GM12878 (cell line): ENCODE data around the gene FAM118A. TPM values are rescaled to one million over a fixed set of nuclear protein-coding genes. Genes with fewer than 3 reads are reported as not detected.

Source experiments
- ATAC-seq: fragments of 200-7000 bp; cut with Tn5 transposase; 3 replicates; pipeline ENCODE4 v1.9.1; 2020; ENCODE audit warnings: mild to moderate bottlenecking, moderate library complexity
- BruUV-seq: library from RNA; stranded (reverse); fragments of 400-500 nt; replicated peaks from 2 replicates; lab custom pipeline; 2021; lab: Mats Ljungman, UMichigan
- CTCF ChIA-PET: fragments of 300-600 bp; sonication (Branson Sonifier 250); formaldehyde crosslinking; extraction: SDS; loops from one replicate; lab custom pipeline; 2021; ENCODE audit warnings: inconsistent platforms; lab: Yijun Ruan, JAX
- POLR2A ChIA-PET: fragments of 350-600 bp; formaldehyde crosslinking; extraction: SDS; loops from one replicate; lab custom pipeline; 2021; ENCODE audit warnings: inconsistent platforms; lab: Charles Lee
- RAD21 ChIA-PET: fragments of 300-600 bp; sonication (Branson Sonifier 250); formaldehyde crosslinking; loops from one replicate; lab custom pipeline; 2023; ENCODE audit warnings: antibody characterized with exemption; ENCODE audit not compliant: unreplicated experiment; lab: Charles Lee
- SMC1A ChIA-PET: fragments of 300-600 bp; sonication (Branson Sonifier 250); formaldehyde crosslinking; loops from one replicate; lab custom pipeline; 2023; ENCODE audit not compliant: unreplicated experiment, uncharacterized antibody; lab: Charles Lee
- DNase-seq: peaks from one replicate; pipeline ENCODE4 v3.0.0-alpha.2; 2011; ENCODE audit warnings: low read depth, low spot score
- FAIRE-seq: peaks from 3 replicates; lab custom pipeline; 2011; peaks lifted over from hg19 to GRCh38; lab: Jason Lieb, UNC
- H2AFZ ChIP-seq: 2 replicates; pipeline ENCODE4 v1.6.0; 2011; ENCODE audit warnings: low read depth, low read length, control low read depth; ENCODE audit not compliant: control insufficient read depth
- H3K27ac ChIP-seq: 2 replicates; pipeline ENCODE4 v1.5.1; 2011; ENCODE audit warnings: control low read depth; ENCODE audit not compliant: control insufficient read depth, insufficient read depth
- H3K27me3 ChIP-seq, 2 experiments: replicated peaks in 1 of 2; 2 replicates each; pipeline versions ENCODE4 v1.6.0 to v1.6.1; 2011; ENCODE audit warnings: low read length in 1 of 2; ENCODE audit not compliant: control insufficient read depth in 2 of 2, insufficient read depth in 2 of 2
- H3K36me3 ChIP-seq, 2 experiments: 2 replicates each; pipeline ENCODE4 v1.5.1; 2011; ENCODE audit warnings: low read length in 1 of 2; ENCODE audit not compliant: control insufficient read depth in 2 of 2, insufficient read depth in 2 of 2
- H3K4me1 ChIP-seq: 2 replicates; pipeline ENCODE4 v1.6.1; 2011; ENCODE audit warnings: mild to moderate bottlenecking, low read length, moderate library complexity, mixed read lengths; ENCODE audit not compliant: control insufficient read depth, insufficient read depth
- H3K4me2 ChIP-seq: 2 replicates; pipeline ENCODE4 v1.6.0; 2011; ENCODE audit warnings: control low read depth; ENCODE audit not compliant: control insufficient read depth, insufficient read depth
- H3K4me3 ChIP-seq: fragments of 200-600 bp; sonication (generic); 2 replicates; pipeline ENCODE4 v1.5.1; 2016
- H3K79me2 ChIP-seq: 2 replicates; pipeline ENCODE4 v1.6.0; 2011; ENCODE audit warnings: low read length; ENCODE audit not compliant: control insufficient read depth, insufficient read depth
- H3K9ac ChIP-seq: 2 replicates; pipeline ENCODE4 v1.8.0; 2011; ENCODE audit warnings: low read length, control low read depth, mixed read lengths; ENCODE audit not compliant: control insufficient read depth, insufficient read depth
- H3K9me3 ChIP-seq: replicated peaks from 3 replicates; pipeline ENCODE4 v1.5.1; 2011; ENCODE audit warnings: mild to moderate bottlenecking, low read length; ENCODE audit not compliant: control insufficient read depth, insufficient read depth
- H4K20me1 ChIP-seq: 2 replicates; pipeline ENCODE4 v1.6.0; 2011; ENCODE audit not compliant: control insufficient read depth, insufficient read depth
- CHD2 ChIP-seq: IDR thresholded peaks from 2 replicates; pipeline ENCODE4 v1.6.1; 2011; ENCODE audit warnings: low read depth, low read length, improper control_type of control experiment, borderline replicate concordance
- CHD4 ChIP-seq: fragments of 200-600 bp; sonication (generic); IDR thresholded peaks from 2 replicates; pipeline ENCODE4 v1.6.1; 2016; ENCODE audit warnings: mild to moderate bottlenecking
- E2F4 ChIP-seq: IDR thresholded peaks from 2 replicates; pipeline ENCODE4 v1.6.1; 2012; ENCODE audit warnings: low read depth, low read length, improper control_type of control experiment
- HDAC2 ChIP-seq: fragments of 200-600 bp; sonication (generic); IDR thresholded peaks from 2 replicates; pipeline ENCODE4 v1.6.1; 2017
- IKZF1 ChIP-seq: fragments of 450-650 bp; conservative IDR thresholded peaks from 2 replicates; pipeline ENCODE4 v1.6.1; 2017; ENCODE audit warnings: antibody characterized with exemption, mild to moderate bottlenecking
- MYC ChIP-seq: IDR thresholded peaks from 2 replicates; pipeline ENCODE4 v1.6.1; 2011; ENCODE audit warnings: mild to moderate bottlenecking, low read length, moderate library complexity, inconsistent platforms; ENCODE audit not compliant: insufficient read depth, insufficient replicate concordance, insufficient read length, severe bottlenecking
- NFXL1 ChIP-seq: fragments of 450-650 bp; IDR thresholded peaks from 2 replicates; pipeline ENCODE4 v1.6.1; 2017; ENCODE audit warnings: antibody characterized with exemption, mild to moderate bottlenecking, borderline replicate concordance
- NR2C2 ChIP-seq: IDR thresholded peaks from 2 replicates; pipeline ENCODE4 v1.6.1; 2011; ENCODE audit warnings: borderline replicate concordance, low read depth; ENCODE audit not compliant: control insufficient read depth, insufficient read length
- POLR2A ChIP-seq: IDR thresholded peaks from 2 replicates; pipeline ENCODE4 v1.6.1; 2011; ENCODE audit warnings: low read depth, mild to moderate bottlenecking, low read length
- SKIL ChIP-seq: fragments of 450-650 bp; IDR thresholded peaks from 2 replicates; pipeline ENCODE4 v1.6.1; 2017; ENCODE audit warnings: mild to moderate bottlenecking, low read depth, inconsistent platforms; ENCODE audit not compliant: poor library complexity, severe bottlenecking
- SREBF1 ChIP-seq: IDR thresholded peaks from 2 replicates; pipeline ENCODE4 v1.6.1; 2012; ENCODE audit warnings: mild to moderate bottlenecking, low read length
- WRNIP1 ChIP-seq: IDR thresholded peaks from 2 replicates; pipeline ENCODE4 v1.6.1; 2011; ENCODE audit warnings: low read depth, low read length, improper control_type of control experiment, borderline replicate concordance
- YBX1 ChIP-seq: fragments of 450-650 bp; IDR thresholded peaks from 2 replicates; pipeline ENCODE4 v1.6.1; 2016; ENCODE audit warnings: antibody characterized with exemption
- WGBS: methylation state at CpG from one replicate; pipeline ENCODE4 v1.1.6; 2016; ENCODE audit warnings: low lambda C conversion rate; ENCODE audit not compliant: insufficient replicate concordance, insufficient coverage; ENCODE audit errors: missing lambda C conversion rate; 5-methylcytosine and 5-hydroxymethylcytosine counted together
- in situ Hi-C: fragments of 300-500 bp; cut with MboI; formaldehyde crosslinking; loops from 9 replicates; pipeline ENCODE4 v1.14.3; 2018; ENCODE audit warnings: mixed read lengths
- intact Hi-C: fragments of 100-400 bp; cut with micrococcal nuclease; formaldehyde crosslinking; loops from one replicate; pipeline ENCODE4 v1.14.2; 2022; ENCODE audit not compliant: unreplicated experiment
- polyA plus RNA-seq, 11 experiments: library from polyadenylated mRNA; depleted of rRNA in 4 of 11; unstranded in 6 of 11; stranded (reverse) in 5 of 11; fragments of >200 nt; fragmentation: Nextera tagmentation in 4 of 11; fragmentation: Illumina TruSeq in 1 of 11; extraction: Ambion mirVana in 4 of 11; extraction: Trizol in 1 of 11; gene quantifications; 1 replicate in 1 of 11; 2 replicates in 10 of 11; pipeline versions ENCODE4 v1.2.1 to v1.2.3, GENCODE V29; 2011 to 2016; ENCODE audit warnings: inconsistent platforms in 2 of 11, missing spikeins in 2 of 11, low read depth in 1 of 11
- total RNA-seq, 4 experiments: library from RNA; depleted of rRNA in 3 of 4; stranded (reverse); fragments of >200 nt in 3 of 4; fragmentation: Illumina TruSeq in 1 of 4; extraction: Trizol in 1 of 4; gene quantifications; 2 replicates each; pipeline versions ENCODE4 v1.2.1 to v1.2.3, GENCODE V29; 2013 to 2021

Gene FAM118A
- total and polyA plus RNA-seq, 10 of the 15 experiments (the other 5 are each of a cell fraction or from before 2014, with no cell fraction given), result 17.4 to 332 (median 56.6) TPM

GRCh38 chr22:45261407-45262088 lies 48.2 kb upstream of the FAM118A start:
- peak overlapping the region; percentile 89; the same call in 1 of the 2 replicates for H3K4me2 ChIP-seq
- H3K27ac ChIP-seq, result no peak overlapping the region
- in situ Hi-C loops (no loop called here), intact Hi-C loops (loop anchor here (5.0 to 10.0 kb wide), 2 partner anchors 94 to 287 kb away; no protein-coding TSS in a partner anchor)
- H3K79me2 ChIP-seq, result no peaks in the 10 kb centered on the region
- H3K9me3 ChIP-seq, result no peaks in the 10 kb centered on the region; the same call in 2 of the 3 replicates
- H3K36me3 ChIP-seq, result no peaks in the 10 kb centered on the region
- no peak overlapping the region for H2AFZ ChIP-seq
- DNase-seq (no peak), FAIRE-seq (no peak), ATAC-seq (no peak)
- H4K20me1 ChIP-seq, result no peaks in the 10 kb centered on the region
- no peaks in the 10 kb centered on the region for H3K27me3 ChIP-seq
- POLR2A ChIA-PET, result no interaction called here
- no peak overlapping the region for H3K9ac ChIP-seq
- H3K4me1 ChIP-seq, result peaks cover 34% of the 10 kb centered on the region
- SMC1A ChIA-PET, result interaction anchor here (0.9 to 3.6 kb wide), 5 partner anchors 26 to 159 kb away, joined by 3 to 32 read pairs (median 6); no protein-coding TSS in a partner anchor
- TF ChIP-seq SREBF1 (no peak), SKIL (no peak), E2F4 (no peak), POLR2A (no peak), CHD4 (no peak), MYC (no peak), IKZF1 (no peak), HDAC2 (no peak), NFXL1 (no peak), YBX1 (no peak), NR2C2 (no peak), WRNIP1 (no peak), CHD2 (no peak)
- WGBS, result 96% methylated on average over 20 of the region's 20 CpGs
- BruUV-seq, result no TSS peak
- CTCF ChIA-PET, result interaction anchor here (1.1 to 3.0 kb wide), 5 partner anchors 12 to 96 kb away, joined by 3 to 13 read pairs (median 8); no protein-coding TSS in a partner anchor
- RAD21 ChIA-PET, result interaction anchor here (0.5 to 3.4 kb wide), 5 partner anchors 15 to 96 kb away, joined by 3 to 28 read pairs (median 4); no protein-coding TSS in a partner anchor
- no peak overlapping the region for H3K4me3 ChIP-seq
